Anterior cingulate cortex (tissue), 58 donors: ENCODE data around the gene TDP2.
"Not testable (repeated sequence)": the region's sequence is repeated elsewhere in the genome, so short reads cannot be mapped to it uniquely, and the experiment has no call there.

Experiments
- DNase-seq, 58 donors: peaks; one replicate each; lab custom pipeline; 2025; lab: John Stamatoyannopoulos, UW

The TDP2 gene

DNA sequence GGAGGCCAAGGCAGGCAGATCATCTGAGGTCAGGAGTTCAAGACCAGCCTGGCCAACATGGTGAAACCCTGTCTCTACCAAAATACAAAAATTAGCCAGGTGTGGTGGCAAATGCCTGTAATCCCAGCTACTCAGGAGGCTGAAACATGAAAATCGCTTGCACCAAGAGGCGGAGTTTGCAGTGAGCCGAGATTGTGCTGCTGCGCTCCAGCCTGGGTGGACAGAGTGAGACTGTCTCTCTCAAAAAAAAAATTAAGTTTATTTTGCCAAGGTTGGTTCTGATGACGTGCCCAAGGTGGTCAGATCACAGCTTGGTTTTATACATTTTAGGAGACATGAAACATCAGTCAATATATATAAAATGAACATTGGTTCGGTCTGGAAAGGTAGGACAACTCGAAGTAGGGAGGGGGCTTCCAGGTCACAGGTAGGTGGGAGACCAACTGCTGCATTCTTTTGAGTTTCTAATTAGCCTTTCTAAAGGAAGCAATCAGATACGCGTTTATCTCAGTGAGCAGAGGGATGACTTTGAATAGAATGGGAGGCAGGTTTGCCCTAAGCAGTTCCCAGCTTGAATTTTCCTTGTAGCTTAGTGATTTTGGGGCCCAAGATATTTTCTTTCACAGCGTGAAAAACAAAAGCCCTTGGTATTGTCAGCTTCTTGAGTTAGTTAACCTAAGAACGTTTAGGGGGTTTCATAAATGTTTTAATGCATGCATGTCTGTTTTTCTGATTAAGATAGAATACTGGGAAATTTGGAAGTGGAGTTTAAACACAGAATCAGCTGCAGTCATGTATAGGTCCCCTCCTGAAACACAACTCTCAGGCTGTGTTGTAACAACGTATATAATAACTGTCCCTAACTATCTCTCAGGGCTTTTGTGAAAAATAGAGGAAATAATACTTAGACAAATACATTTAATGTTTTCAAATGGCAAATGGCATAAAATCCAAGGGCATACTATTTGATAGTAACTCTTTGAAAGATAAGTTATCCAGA is 16.9 kb upstream of the TDP2 start:
- DNase-seq, result no peak

DNA sequence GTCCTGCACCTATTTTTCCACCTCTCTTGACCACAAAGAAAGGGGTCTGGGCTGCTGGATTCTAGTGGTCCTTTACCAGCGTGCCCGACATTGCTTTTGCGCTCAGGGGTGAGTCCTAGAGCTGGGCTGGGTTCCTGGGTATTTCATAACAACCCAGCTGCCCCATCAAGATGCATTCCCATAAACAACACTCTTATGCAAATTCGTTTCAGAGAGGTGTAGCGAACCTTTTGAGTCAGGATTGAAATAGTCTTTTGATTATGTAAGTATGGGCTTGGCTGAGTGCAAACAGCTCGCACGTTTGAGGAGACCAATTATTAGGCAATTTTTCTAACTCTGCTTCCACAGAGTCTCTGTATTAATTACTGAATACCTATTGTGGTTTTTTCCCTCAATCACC is 13.9 kb upstream of the TDP2 start:
- no peak for DNase-seq

DNA sequence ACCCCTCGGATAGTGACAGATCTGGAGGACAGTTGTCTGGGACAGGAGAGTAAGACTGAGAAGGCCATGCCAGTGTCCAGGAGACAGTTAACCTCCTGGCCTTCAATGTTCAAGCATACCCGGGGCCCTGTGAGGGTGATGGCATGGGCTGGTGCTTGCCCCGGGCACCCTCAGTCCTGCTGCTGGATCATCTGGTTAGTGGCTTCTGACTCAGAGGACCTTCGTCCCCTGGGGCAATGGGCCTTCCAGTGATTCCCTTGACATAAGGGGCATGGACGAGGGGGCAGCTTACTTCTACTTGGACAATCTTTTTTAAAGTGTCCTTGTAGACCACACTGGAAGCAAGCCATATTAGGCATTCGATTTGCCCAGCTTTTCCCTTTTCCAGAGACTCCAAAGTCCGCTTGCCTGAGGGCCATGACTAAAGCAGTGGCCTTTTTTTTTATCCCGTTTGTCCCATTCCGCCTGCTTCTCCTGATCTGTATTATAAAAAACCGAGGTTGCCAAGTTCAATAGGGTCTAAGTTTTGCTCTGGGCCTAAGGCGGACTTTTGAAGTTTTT is 12.2 kb upstream of the TDP2 start:
- not testable (repeated sequence) for DNase-seq

DNA sequence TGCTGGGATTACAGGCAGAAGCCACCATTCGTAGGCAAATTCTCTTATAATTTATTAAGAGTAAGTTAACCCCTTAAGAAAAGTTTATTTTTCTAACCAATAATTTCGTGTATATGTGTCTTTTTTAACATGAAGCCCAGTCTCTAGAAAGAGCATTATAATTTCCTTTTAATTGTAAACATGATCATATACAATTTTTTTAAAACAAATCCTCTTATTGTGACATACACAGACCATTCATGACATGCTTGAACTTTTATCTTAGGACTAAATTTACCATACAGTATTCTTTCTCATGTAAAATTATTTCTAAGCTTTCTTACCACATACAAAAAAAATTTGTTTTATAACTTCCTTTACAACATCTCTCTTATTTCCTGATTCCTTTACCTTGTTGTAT is 6.9 kb upstream of the TDP2 start:
- no peak for DNase-seq

DNA sequence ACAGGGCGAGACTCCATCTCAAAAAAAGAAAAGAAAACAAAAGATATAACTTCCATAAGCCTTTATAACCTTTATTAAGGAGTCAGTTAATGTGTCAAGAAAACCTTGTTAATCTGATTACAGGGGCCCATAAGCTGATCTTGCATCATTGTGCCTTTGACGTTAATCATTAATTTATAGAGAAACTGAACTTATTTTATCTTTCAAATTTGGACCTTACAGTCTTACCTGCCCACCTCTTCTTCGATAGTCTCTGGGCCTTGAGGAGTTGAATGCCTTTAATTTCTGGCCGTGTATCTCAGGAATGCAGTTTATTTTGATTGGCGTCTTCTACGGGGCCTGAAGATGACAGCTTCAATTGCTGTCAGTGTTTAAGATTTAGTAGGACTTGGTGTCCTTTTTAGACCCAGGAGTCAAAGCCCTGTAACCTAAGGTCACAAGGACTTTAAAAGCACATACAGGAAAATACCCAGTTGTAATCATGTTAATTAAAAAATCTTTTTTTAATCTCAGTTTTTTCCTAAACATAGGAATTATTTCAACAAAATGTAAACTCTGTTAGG is 6.0 kb upstream of the TDP2 start:
- DNase-seq, result no peak

DNA sequence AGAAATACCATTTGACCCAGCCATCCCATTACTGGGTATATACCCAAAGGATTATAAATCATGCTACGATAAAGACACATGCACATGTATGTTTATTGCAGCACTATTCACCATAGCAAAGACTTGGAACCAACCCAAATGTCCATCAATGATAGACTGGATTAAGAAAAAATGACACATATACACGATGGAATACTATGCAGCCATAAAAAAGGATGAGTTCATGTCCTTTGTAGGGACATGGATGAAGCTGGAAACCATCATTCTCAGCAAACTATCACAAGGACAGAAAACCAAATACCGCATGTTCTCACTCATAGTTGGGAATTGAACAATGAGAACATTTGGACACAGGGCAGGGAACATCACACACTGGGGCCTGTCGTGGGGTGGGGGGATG is 4.4 kb upstream of the TDP2 start:
- not testable (repeated sequence) for DNase-seq

DNA sequence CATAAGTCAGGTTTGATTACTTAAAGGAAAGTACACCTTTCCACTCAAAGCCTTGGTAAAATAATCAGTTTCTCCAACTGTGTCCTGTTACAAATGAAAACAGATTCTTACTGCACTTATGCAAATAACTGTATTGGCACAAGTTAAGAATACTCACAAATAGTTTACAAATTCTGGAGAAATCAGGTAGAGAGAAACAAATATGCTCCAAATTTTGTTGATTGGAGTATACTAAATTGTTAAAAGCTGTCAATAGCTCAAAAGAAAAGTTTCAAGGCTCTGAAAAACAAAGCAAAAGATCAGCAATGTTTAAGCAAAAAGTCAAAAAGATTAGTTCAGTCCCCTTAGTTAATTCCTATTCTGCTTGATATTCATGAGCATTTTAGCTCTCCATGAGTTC is 3.8 kb upstream of the TDP2 start:
- DNase-seq, result not testable (repeated sequence)

DNA sequence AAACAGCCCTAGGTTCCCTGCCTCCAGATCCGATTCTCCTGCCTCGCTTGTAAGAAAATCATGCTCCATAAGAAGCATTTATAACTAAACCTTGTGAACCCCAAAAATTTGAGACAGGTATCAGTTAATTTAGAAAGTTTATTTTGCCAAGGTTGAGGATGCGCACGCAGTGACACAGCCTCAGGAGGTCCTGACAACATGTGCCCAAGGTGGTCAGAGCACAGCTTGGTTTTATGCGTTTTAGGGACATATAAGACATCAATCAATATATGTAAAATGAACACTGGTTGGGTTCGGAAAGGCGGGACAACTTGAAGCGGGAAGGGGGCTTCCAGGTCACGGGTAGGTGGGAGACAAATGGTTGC is 2.3 kb upstream of the TDP2 start:
- no peak for DNase-seq

DNA sequence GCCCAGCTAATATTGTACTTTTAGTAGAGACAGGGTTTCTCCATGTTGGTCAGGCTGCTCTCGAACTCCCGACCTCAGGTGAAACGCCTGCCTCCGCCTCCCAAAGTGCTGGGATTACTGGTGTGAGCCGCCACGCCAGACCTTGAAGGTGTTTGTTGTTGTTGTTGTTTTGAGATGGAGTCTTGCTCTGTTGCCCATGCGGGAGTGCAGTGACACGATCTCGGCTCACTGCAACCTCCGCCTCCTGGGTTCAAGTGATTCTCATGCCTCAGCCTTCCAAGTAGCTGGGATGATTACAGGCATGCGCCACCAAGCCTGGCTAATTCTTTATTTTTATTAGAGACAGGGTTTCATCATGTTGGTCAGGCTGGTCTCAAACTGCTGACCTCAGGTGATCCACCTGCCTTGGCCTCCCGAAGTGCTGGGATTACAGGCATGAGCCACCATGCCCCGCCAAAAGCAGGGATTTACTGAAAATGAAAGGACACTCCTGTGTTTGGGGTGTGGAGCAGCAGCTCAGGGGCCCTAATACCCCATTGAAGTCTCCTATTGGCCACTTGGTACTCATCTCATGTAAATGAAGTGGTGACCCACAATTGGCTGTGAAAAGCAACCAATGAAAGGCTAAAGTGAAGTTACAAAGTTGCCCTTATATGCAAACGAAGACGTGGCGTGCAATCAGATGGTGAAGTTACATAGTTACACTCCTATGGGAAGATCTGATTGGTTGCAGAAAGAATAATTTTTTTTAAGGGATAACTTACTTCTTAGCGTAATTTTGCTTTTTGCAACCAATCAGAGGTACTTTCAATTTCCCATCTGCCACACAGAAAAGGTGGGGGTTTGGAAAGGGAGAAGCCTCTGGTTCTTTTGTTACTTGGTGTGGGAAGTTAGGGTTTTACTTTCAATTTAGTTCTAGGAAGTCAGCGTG is 1.6 kb upstream of the TDP2 start:
- not testable (repeated sequence) for DNase-seq

DNA sequence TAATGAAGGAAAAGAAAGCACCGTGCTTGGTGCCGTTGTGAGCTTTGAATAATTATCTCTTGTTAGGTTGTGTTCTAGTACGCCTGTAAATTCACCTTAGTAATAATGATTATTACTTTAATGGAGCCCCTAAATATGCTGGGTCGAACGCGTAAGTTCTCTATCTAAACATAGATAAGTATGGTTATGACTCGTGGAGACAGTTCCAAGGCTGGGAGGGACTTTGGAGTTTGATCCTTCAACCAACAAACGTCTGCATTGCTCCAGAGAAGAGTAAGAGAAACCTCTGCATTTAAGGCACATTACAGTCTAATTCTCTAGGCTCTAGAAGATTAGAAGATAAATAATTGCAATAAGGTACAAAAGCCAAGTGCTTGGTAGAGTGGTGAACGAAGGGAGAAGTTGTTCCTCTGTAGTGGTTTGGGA is 692 bp upstream of the TDP2 start:
- peak in 1 of 58 donors; percentile 53 for DNase-seq

DNA sequence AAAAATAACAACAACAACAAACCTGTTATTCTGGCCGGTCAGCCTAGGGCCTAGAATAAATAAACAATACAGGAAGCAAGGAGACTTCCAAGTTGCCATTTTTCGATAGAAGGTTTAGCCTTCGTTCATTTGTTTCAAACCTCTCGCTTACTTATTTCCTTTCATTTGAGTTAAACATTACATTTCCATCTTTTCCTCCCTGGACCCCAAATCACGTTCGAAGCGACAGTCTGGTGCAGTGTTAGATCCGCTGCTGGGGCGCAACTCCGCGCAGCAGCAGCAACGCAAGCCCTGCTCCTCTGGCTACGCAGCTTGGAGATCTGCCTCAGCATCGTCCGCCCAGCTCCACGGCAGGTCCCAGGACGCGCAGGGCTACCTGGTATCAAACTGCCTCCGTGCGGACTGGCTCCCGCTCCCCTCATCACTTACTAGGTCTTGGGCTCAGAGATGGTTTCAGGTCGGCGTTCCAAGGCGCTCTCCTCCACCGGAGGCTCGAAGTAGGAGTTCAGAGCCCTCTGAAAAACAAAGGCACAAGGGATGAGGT is 530 bp downstream of the TDP2 start:
- DNase-seq, result peak in 36 of 58 donors; percentile 22 to 74 (median 53)

DNA sequence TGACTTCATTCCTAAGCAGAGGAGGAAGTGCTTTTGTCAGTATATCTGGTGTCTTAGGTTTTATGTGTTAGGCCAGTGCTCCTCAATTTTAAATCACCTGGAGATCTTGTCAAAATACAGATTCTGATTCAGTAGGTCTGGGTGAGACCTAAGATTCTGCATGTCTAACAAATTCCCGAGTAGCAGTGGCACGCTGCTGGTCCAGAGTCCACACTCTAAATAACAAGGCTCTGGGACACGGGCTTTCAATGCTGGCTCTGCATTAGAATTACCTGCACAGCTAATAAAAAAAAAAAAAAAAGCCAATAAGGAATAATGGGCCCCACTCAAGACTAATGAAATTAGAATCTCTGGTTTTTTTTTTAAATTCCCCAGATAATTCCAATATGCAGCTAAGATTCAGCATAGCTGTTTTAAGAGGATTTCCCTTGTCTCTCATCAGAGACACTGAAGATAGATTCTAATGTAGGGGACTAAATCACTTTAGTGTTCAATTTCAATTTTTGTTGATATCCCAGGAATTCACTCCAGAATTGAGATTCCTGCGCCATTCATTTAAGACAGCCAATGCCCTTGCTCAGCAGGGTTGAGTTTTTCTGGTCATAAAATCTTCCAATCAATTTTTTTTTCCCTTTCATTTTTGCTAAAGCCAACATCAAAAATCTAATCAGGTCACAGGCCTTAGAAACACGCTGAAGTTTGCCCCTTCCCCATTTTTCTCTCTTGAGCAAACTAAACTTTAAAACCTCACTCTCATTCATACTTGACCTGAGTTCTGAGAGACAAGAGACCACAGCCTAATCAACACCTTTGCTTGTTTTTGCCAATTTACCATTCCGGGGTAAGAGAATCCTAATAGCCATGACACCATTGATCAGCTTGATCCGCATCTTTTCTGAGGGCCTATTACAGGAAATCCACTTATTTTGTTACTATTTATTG is 2.4 kb downstream of the TDP2 start:
- DNase-seq, result no peak

DNA sequence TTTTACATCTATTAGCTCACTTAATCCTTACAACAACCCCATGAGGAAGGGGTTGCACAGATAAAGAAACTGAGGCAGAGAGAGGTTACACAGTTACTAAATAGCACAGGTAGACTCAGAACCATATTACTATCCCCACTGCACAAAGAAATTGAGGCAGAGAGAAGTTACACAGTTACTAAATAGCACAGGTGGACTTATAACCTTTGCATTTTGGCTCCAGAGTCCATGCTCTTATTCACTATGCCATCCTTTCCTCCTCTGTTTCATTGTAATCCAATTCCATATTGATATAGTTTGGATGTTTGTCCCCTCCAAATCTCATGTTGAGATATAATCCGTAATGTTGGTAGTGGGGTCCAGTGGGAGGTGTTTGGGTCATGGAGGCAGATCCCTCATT is 3.5 kb downstream of the TDP2 start:
- no peak for DNase-seq

DNA sequence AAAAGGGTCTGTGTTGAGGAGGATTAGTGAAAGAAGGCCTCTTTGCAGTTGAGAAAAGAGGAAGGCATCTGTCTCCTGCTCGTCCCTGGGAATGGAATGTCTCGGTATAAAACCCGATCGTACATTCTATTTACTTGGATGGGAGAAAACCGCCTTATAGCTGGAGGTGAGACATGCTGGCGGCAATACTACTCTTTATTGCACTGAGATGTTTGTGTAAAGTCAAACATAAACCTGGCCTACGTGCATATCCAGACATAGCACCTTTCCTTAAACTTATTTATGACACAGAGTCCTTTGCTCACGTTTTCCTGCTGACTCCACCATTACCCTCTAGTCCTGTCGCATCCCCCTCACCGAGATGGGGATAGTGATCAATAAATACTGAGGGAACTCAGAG is 4.5 kb downstream of the TDP2 start:
- DNase-seq, result no peak

DNA sequence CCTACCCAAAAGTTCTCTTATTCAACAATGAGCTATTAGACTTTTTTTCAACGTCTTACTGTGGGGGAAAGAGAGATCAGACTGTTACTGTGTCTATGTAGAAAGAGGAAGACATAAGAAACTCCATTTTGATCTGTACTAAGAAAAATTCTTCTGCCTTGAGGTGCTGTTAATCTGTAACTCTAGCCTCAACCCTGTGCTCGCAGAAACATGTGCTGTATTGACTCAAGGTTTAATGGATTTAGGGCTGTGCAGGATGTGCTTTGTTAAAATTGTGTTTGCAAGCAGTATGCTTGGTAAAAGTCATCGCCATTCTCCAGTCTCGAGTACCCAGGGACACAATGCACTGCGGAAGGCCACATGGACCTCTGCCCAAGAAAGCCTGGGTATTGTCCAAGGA is 4.9 kb downstream of the TDP2 start:
- DNase-seq, result peak in 1 of 58 donors; percentile 0

DNA sequence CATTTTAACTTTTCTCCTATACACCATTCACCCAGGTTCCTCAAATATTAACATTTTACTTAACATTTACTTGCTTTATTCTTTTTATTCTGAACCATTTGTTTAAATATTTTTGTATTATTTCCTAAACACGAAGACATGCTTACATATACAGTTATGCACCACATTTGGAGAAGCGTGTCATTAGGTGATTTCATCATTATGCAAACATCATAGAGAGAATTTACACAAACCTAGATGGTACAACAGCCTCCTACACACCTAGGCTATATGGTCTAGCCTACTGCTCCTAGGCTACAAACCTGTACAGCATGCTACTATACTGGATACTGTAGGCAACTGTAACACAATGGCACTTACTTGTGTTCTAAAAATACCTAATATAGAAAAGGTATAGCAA is 6.6 kb downstream of the TDP2 start:
- DNase-seq, result no peak

DNA sequence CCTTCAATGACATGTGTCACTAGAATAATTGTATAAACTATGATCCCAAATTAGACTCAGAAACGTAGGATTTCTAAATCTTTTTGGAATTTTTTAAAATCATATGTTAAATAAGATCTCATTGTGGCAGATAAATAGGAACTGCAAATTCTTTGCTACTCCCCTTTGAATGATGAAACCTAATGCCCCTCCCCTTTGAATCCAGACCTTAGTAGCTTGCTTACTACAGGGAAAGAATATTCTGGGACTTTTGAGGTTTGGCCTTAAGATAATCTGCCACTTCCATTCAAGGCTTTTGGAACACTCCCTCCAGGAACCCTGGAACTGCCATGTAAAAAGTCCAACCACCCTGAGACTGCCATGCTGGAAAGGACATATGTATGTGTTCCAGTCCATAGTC is 7.1 kb downstream of the TDP2 start:
- no peak for DNase-seq

DNA sequence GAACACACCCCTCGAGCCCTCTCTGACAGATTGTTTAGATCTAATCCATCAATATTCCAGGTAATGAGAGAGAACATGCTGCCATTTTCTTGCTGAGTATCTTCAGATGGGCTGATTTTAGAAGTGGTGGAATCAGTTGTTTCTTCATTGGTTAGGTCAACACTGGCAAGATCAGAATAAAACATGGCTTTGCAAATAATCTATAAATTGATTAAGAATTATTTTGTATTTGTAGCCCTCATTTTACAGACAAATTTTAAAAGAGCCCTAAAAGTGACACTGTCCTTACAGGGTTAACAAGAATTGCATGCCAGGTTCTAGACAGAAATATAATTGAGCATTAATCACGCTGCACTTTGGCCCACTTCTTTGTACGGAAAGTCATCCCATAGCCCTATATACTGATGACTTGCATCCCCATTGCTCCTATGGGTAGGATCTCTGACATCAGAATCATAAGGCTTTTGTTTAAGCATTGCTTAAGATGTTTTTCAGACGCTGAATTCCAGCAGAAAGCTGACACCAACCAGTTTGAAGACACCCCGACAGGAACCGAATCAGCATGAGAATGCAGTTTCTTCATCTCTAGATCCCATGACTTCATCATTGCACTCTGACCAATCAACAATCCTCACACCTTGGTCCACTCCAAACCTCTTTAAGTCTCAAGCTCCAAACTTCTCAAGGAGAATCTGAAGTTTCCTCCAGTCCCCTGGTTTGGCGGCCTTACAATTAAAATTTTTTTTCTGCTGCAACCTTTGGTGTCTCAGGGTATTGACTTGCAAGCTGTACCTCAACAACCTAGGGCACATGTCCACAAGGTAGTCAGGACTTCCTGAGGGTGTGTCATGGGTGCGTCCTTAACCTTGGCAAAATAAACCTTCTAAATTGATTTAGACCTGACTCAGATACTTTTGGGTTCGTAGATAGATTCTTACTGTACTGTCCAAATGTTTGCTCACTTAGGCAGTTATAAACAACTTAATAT is 7.8 kb downstream of the TDP2 start:
- no peak for DNase-seq
